GM19328 (cell line): ENCODE data around the gene DNAJC21.

Source experiments
- ATAC-seq: cut with Tn5 transposase; IDR thresholded peaks from one replicate; pipeline ENCODE4 v1.9.1; 2021; ENCODE audit warnings: mild to moderate bottlenecking, moderate library complexity; ENCODE audit not compliant: unreplicated experiment

DNAJC21 gene

DNA sequence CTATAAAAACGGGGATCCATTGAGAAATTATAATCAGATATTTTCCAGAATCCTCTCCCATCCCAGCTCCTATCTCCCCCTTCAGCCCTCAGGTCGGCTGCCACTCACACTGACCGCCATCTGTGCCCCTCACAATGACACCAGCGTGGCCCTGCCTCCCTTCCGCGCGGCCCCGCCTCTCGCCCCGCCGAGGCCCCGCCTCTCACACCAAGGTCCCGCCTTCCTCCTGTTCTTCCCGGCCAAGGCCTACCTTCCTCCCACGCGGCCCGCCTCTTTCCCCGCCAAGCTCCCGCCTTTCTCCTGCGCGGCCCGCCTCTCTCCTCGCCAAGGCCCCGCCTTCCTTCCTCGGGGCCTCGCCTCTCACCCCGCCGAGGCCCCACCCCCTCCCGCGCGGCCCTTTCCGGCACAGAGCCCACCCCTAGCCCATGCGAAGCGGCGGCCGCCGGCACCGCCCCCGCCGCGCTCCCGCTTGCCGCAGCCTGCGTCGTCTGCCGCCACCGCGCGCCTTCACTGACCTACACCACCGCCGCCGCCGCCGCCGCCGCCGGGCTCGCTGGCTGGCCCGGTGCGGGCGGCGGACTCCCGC, at the start of gene DNAJC21:
Gene DNAJC21 (plus strand): TSS at position 426 of the 586 bp plus-strand sequence. CDS start 261 bp downstream, outside the sequence.
- ATAC-seq: peak; percentile 87

DNA sequence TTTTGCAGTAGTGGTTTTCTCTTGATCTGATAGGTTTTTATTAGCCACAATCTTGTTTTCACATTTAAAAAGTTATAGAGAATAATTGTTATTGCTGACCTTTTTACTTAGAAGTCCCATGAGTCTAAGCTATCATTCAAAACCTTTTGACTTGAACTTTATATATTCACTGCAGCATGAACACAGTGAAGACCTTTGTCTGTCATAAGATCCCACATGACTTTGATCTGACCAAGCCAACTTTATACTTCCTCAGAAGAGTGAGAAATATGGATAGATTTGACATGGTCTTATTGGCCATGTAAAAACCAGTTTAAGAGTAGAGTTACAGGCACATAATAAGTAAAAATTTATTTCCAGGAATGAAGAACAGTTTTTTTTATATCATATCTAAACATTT, 48.1 kb upstream of the DNAJC21 start:
- ATAC-seq: no peak

- ATAC-seq: no peak
Measured at GRCh38 chr5:34886392-34887119, 42.8 kb upstream of the DNAJC21 start.

GRCh38 chr5:34889394-34889793, 40.0 kb upstream of the DNAJC21 start:
- ATAC-seq: no peak

GRCh38 chr5:34891981-34892380, 37.4 kb upstream of the DNAJC21 start:
- no peak for ATAC-seq

DNA sequence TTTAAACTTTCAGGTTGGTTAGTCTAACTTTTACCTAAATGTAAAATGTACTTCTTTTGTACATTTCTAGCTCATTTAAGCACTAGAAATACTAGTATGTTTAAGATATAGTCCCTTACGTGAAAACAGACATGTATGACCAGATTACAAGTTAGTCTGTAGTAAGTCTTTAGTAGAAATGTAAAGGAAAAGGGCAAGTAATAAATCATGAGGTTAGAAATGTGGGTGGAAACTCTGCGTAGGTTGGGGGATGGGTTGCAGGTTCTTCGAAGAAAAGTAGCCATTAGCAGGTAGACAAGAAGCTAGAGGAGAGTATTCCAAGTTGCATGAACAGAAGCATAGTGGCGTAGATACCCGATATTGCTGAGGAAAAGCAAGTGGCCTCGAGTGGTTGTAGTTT, 36.9 kb upstream of the DNAJC21 start:
- no peak for ATAC-seq

- ATAC-seq: no peak
Measured at GRCh38 chr5:34894716-34895115, 34.6 kb upstream of the DNAJC21 start.

DNA sequence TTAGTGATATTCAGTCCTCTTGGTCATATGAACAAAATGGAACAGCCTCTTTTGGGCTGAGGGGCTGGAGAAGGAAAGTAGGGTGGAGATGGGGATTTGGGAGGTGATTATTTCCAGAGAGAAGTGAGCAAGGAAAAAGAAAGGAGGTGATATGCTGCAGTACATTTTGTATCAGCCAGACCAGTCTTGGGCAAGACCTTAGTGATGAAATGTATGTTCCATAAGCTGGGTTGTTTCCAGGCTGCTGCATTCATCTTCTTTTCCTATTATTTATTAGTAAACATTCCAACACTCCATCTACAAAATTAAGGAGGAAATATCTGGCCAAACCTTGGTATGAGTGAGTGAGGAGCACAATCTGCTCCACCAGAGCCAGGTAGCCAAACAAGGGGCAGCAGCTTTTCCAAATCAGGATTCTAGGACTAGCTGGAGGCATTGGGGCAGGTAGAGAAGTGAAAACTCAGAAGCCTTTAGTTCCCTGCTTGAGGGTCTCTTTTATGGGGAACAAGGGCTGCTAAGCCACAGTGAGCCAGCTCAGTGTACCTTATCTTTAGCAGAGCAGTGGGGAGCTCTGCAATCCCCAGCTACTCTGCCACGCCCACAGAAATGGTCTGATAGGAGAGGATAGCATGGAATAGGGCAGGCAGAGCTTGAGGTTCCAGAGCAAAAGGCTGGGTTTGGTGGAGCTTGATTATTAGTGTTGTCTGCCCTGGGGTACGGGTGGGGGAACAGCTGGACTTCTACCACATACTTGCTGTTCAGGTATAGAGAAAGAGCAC, 33.5 kb upstream of the DNAJC21 start:
- no peak for ATAC-seq

- ATAC-seq: no peak
Measured at GRCh38 chr5:34897646-34898045, 31.7 kb upstream of the DNAJC21 start.

GRCh38 chr5:34898258-34898895, 31.0 kb upstream of the DNAJC21 start:
- peak; percentile 59 for ATAC-seq

GRCh38 chr5:34899066-34899465, 30.3 kb upstream of the DNAJC21 start:
- ATAC-seq: no peak

DNA sequence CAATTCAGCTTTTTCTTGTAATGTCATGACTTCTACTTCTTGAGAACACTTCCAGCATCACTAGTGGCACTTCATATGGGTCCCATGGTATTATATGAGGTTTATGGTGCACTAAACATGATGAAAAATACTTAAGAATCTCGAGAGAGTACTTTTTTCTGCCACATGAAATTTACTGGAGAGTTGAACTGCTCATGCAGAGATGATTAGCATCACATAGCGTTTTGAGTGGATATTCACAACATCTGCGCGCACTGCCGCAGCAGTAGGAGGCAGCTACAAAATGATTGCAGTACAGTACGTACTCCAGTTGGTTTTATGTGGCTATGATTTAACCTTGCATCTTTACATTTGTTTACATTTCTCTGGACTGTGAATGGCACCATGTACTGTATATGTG, 28.7 kb upstream of the DNAJC21 start:
- no peak for ATAC-seq

DNA sequence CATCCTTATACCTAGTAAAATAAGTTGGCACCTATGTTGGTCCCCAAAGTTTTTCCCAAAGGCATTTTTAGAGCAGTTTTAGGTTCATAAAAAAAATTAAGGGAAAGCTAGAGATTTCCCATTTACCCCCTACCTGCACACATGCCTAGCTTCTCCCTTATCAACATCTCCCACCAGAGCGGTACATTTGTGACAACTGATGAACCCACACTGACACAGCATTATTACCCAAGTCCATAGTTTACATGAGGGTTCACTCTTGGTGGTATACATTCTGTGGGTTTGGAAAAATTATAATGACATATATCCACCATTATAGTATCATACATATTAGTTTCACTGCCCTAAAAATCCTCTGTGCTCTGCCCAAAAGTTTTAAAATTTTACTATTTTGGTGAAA, 26.1 kb upstream of the DNAJC21 start:
- no peak for ATAC-seq

DNA sequence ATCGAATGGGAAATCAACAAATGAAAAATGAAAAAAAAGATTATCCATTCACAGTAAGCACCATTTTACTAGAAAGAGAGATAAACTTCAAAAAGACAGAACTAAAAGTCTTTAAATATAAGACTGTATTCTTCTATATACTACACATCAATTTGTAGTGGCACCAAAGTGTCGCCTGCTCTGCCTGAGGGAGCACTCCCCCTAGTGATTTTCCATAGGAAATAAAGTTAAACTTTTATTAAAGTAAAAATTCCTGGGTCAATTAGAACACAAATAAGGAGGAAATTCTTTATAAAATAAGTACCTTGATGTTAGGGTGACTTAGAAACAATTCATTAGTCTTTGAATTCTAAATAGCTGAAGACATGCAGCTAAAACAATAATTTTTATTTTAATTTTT, 23.8 kb upstream of the DNAJC21 start:
- no peak for ATAC-seq

DNA sequence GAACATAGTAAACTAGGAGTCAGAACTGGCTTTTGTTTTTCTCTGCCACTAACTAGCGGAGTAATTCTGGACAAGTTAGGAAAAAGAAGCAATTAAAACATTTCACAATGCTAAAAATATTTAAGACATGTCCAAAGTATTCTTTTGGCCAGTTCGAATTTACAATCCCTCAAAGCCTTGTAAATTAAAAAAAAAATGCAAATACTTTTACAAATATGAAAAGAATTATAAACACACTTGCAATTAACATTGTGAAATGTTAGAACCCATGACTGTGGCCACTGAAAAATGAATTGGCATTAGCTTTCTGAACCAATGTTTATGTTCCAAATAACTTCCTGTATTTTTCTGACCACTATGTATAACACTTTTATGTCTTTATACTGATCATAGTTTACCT, 16.3 kb upstream of the DNAJC21 start:
- ATAC-seq: no peak

DNA sequence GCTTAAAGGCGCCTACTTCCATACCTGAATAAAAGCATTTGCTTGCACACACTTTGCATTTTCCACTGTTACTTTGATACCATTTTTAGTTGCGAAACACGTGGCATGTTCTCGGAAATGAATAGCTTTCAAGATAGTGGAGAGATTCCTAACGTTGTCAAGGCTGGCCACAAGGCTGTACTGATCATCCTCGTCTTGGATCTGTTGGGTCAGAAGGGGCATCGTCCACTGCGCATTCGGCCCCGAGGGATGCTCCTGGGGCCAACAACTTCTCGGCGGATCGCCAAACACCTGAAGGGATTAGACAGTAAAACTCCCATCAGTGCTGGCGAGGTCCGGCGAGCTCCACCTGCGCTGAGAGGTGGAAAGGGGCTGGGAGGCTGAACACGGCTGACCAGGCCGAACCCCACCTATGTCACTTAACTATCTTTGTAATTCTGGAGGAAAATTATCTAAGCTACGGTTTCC, 14.7 kb upstream of the DNAJC21 start:
- ATAC-seq: peak; percentile 5

DNA sequence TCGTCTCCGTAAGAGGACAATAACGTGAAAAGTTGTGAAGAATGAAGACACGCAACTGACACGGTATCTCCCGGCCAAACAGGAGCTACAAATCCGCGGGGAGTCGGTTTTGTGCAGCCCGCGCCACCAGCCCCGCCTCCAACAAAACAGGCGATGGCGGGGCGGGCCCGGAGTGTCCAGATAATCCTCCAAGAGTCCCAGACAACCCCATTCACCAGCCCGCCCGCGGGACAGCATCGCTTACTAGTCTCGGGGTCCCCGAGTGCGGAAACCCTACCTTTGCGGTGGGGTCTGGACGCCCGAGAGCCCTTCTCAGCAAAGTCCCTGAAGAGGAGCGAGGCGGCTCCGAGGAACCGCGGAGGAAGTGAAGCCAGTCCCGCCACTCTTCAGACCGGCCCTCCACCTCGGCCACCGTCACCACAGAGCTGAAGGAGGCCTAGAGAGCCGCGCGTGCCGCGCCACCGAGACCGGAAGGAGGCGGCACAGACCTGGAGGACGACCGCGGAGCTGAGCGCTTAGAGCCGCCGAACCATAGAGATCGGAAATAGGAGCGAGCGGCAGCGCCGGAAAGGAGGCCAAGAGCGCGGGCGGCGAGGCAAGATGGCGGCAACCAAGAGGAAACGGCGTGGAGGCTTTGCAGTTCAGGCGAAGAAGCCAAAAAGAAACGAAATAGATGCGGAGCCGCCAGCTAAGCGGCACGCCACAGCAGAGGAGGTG, 14.1 kb upstream of the DNAJC21 start, which contains the start of the genes BRIX1 and RAD1:
Gene BRIX1 (plus strand): TSS at position 573 of the 717 bp plus-strand sequence. CDS start 28 bp downstream, at position 601.
Gene RAD1 (minus strand): TSS at position 366 of the 717 bp plus-strand sequence. CDS start 612 bp downstream, outside the sequence.
- peak; percentile 99 for ATAC-seq

DNA sequence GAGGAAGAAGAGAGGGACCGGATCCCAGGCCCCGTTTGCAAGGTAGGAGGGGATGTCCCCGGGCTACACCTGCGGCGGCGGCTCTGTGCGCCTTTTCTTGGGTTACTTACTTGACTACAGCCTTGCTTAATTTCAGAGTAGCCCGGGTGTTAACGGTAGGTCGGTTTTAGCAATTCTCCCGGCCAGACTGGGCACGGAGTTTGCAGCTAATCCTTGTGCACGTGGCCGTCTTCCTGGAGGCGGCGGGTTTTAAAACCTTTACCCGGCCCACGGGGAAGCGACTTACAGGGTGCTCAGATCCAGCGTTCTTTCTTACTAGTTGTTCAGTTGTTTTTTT, 13.5 kb upstream of the DNAJC21 start:
- ATAC-seq: peak; percentile 7

DNA sequence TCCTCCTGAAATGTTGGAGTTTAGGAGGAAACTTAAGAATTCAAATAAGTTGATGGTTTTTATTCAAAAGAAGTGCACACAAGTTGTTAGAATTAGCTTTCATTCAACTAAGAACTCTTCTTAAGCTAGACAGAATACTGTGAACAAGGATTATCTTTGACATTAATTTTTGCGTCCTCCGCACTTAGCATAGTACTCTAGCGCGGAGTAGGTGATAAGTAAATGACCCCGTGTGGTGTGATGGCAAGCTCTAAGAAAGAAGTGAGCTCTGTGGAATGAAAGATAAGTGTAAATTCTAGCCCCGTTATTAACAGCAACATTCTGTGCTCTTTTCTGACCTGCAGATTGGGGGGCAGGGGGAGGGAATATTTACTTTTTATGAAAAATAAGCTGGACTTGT, 12.8 kb upstream of the DNAJC21 start:
- no peak for ATAC-seq

DNA sequence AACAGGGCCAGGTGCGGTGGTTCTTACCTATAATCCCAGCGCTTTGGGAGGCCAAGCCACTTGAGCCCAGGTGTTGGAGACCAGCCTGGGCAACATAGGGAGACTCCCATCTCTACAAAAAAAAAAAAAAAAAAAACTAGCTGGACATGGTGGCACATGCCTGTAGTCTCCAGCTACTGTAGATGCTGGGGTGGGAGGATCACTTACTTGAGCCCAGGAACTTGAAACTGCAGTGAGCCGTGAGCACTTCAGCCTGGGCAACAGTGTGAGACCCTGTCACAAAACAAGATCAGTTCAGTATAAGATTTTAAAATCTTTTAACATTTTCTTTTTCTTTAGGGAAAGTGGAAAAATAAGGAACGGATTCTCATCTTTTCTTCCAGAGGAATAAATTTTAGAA, 11.3 kb upstream of the DNAJC21 start:
- ATAC-seq: no peak

GRCh38 chr5:34919077-34919476, 10.3 kb upstream of the DNAJC21 start:
- no peak for ATAC-seq
